ENCODE results near the gene C10orf120.

C10orf120 gene

GRCh38 chr10:122660696-122661095 is 39.0 kb downstream of the C10orf120 start:
- DNase-seq = no peak

- no peak for DNase-seq
Observed at GRCh38 chr10:122659651-122660050, 40.0 kb downstream of the C10orf120 start.

GRCh38 chr10:122659126-122659525 is 40.5 kb downstream of the C10orf120 start:
- DNase-seq = no peak

- no peak for DNase-seq
Observed at GRCh38 chr10:122658356-122659049, 41.1 kb downstream of the C10orf120 start.

DNA sequence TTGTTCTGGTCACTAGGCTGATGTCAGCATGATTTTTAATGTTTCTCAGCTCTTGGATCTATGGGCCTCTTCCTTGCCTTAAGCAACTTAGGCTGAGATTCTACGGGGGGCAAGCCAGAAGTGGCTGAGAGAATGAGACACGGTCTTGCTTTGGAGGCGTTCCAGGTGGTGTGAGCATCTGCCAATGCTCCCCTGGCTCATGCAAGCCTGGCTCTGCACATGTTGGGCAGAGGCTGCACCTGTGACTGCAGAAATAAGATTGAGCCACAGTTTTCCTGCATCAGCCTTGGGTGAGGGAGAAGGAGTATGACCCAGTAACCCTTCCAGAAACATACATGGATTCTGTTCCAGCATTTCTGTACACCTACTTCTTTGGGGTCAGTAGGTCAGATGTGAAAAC is 41.9 kb downstream of the C10orf120 start:
- DNase-seq = no peak

- no peak for DNase-seq
Observed at GRCh38 chr10:122657255-122657654, 42.4 kb downstream of the C10orf120 start.

- DNase-seq = no peak
Observed at GRCh38 chr10:122656741-122657140, 42.9 kb downstream of the C10orf120 start.

- DNase-seq = no peak
Observed at GRCh38 chr10:122656308-122656705, 43.3 kb downstream of the C10orf120 start.

GRCh38 chr10:122655524-122656307 is 43.9 kb downstream of the C10orf120 start:
- DNase-seq = peak in 1 of 14 donors; percentile 29

DNA sequence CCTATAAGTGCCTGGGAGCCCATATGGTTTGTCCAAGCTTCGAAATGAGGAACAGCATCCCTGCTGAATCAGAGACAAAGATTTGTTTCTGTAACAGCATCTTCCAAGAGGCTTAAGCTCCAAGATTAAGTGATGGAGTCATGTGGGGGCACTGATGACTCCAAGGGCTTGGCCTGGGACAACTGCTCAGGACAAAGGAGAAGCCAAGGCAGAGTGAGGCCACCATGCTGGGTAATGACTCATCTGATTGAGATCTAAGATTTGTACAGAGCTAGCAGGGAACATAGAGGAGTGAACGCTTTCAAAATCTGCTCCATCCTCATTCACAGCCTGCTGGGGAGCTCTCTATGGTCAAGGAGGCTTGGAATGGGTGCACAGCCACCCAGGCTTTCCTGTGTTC is 49.3 kb downstream of the C10orf120 start:
- DNase-seq = no peak

DNA sequence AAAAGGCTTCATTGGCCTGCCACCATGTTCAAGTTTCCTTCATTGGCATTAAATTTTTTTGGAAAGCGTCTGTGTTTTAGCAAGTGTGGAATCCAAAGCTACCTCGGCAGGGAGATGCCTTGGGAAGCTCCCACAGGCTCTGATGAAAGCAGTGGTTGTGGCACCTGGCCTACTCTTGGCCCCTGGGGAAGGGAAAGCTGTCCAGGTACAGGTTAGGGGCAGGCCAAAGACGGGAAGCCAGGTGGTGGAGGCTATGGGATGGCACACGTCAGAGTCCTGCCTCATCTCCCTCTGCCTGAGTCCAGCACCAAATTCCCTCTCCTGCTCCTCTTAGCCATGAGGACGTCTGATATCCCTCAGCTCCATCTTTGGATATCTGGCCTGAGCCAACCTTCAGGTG is 49.7 kb downstream of the C10orf120 start:
- DNase-seq = no peak

GRCh38 chr10:122648599-122649428 is 50.8 kb downstream of the C10orf120 start:
- DNase-seq = peak in 10 of 14 donors; percentile 4 to 57 (median 26)

All from C1 segment of cervical spinal cord (tissue), 14 donors.